Ascending aorta (tissue), 2 donors: Measurements from ENCODE around the gene TTC39A. TPM values are rescaled to one million over a fixed set of nuclear protein-coding genes. Genes with fewer than 3 reads are reported as not detected.

ENCODE experiments used
- DNase-seq, 2 donors: peaks; one replicate each; pipeline ENCODE4 v3.0.0-alpha.2; 2019; ENCODE audit warnings: low spot score in 2 of 2
- H3K27ac ChIP-seq, 2 donors: fragments of 200-600 bp; sonication (generic); one replicate each; pipeline ENCODE4 v1.5.1; 2016 to 2017; ENCODE audit warnings: mild to moderate bottlenecking in 1 of 2
- H3K27me3 ChIP-seq: fragments of 200-600 bp; sonication (generic); one replicate; pipeline ENCODE4 v1.5.1; 2017
- H3K36me3 ChIP-seq, 2 donors: fragments of 200-600 bp; sonication (generic); one replicate each; pipeline ENCODE4 v1.5.1; 2016
- H3K4me1 ChIP-seq, 2 donors: fragments of 200-600 bp; sonication (generic); one replicate each; pipeline ENCODE4 v1.5.1; 2016 to 2017; ENCODE audit warnings: mild to moderate bottlenecking in 1 of 2
- H3K4me3 ChIP-seq, 2 donors: fragments of 200-600 bp; sonication (generic); one replicate each; pipeline ENCODE4 v1.5.1; 2016 to 2017; ENCODE audit warnings: mild to moderate bottlenecking in 1 of 2
- H3K9me3 ChIP-seq, 2 donors: fragments of 200-600 bp; sonication (generic); one replicate each; pipeline ENCODE4 v1.5.1; 2016
- intact Hi-C: fragments of 100-400 bp; cut with DNase I; formaldehyde crosslinking; loops from one replicate; pipeline ENCODE4 v1.15.1; 2023
- total RNA-seq: library from RNA; depleted of rRNA; stranded (reverse); fragments of >200 nt; gene quantifications from one replicate; pipeline ENCODE4 v1.1.0, GENCODE V29; 2016
- TF ChIP-seq, protein P1 (sequence below), 3 experiments: fragments of 200-600 bp in 2 of 3; fragments of 450-650 bp in 1 of 3; sonication (generic) in 2 of 3; IDR thresholded peaks; one replicate each; pipeline ENCODE4 v1.5.1; 2016 to 2019; ENCODE audit warnings: antibody characterized with exemption in 3 of 3, mild to moderate bottlenecking in 1 of 3, moderate library complexity in 1 of 3

The TTC39A gene
- total RNA-seq, 1 donor from 2014 or later: not detected

DNA sequence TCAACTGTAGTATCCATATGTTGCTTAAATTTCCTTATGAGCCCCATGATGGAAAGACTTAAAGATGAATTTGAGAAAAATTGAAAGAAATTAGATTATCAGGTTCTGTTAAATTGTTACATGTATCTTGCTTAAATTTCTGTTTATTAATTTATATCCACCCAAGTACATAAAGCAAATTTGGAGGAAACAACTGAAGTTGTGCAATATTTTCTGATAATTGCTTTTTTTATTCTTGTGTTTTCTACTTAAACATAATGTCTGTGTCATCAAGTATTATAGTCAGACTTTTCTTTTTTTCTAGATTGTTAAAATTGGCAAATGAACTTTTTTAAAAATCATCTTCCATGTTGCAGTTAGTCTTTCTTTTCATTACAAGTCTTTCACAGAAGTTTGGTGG, 57.4 kb downstream of the TTC39A start:
- Histone ChIP-seq H3K4me1 (peaks cover 1 to 34% of the 10 kb centered on the region in 2 donors), H3K27ac (no peak overlapping the region), H3K9me3 (no peaks in the 10 kb centered on the region), H3K4me3 (no peak overlapping the region), H3K36me3 (peaks cover 0 to 7% of the 10 kb centered on the region in 2 donors), H3K27me3 (no peaks in the 10 kb centered on the region)
- intact Hi-C loops: no loop called here
- TF ChIP-seq, protein P1, sequence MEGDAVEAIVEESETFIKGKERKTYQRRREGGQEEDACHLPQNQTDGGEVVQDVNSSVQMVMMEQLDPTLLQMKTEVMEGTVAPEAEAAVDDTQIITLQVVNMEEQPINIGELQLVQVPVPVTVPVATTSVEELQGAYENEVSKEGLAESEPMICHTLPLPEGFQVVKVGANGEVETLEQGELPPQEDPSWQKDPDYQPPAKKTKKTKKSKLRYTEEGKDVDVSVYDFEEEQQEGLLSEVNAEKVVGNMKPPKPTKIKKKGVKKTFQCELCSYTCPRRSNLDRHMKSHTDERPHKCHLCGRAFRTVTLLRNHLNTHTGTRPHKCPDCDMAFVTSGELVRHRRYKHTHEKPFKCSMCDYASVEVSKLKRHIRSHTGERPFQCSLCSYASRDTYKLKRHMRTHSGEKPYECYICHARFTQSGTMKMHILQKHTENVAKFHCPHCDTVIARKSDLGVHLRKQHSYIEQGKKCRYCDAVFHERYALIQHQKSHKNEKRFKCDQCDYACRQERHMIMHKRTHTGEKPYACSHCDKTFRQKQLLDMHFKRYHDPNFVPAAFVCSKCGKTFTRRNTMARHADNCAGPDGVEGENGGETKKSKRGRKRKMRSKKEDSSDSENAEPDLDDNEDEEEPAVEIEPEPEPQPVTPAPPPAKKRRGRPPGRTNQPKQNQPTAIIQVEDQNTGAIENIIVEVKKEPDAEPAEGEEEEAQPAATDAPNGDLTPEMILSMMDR (IDR thresholded peaks at IDR 0.05): no peak
- no peak for DNase-seq

DNA sequence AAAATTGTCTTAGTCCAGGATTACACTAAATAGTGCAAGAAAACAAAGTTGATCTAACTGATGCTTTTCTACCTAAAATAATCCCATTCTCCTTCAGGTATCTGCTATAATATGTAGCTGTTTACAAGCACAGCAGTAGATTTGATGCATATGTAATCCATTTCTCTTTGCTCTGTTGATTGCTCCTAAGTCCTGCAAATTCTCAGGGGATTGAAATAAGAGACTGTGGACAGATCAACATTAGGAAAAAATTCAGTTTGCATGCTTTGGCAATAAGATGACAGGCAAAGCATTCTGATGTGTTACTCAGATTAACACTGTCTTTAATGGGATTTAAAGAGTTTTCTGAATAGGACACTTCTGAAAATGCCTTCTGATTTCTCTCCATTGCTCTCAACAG, 59.6 kb downstream of the TTC39A start:
- intact Hi-C loops: no loop called here
- H3K4me1 ChIP-seq: peaks cover 6 to 56% of the 10 kb centered on the region in 2 donors
- H3K36me3 ChIP-seq: peaks cover 0 to 7% of the 10 kb centered on the region in 2 donors
- H3K4me3 ChIP-seq: no peak overlapping the region
- no peaks in the 10 kb centered on the region for H3K27me3 ChIP-seq
- TF ChIP-seq, protein P1 (IDR thresholded peaks at IDR 0.05): no peak
- H3K27ac ChIP-seq: peak overlapping the region; percentile 70 to 81
- H3K9me3 ChIP-seq: no peaks in the 10 kb centered on the region
- DNase-seq: no peak

DNA sequence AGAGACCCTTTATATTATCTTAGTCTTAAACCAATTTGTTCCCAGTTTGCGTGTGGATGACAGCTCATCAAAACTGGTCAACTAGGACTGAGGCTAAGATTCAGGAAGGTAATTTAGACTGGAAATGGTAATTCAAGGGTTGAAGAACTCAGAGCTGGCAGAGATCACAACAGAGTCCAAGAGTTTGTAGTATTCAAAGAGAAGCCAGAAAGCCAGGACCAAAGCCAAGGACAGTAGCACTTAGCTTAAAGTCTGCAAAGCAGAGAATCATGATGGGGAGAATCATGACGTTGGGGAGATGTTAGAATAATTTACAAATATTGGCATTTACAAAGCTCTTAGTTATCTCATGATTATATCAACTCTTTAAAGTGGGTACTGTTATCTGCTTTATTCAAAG, 61.7 kb downstream of the TTC39A start:
- TF ChIP-seq, protein P1 (IDR thresholded peaks at IDR 0.05): no peak
- Histone ChIP-seq H3K27me3 (no peaks in the 10 kb centered on the region), H3K36me3 (no peaks in the 10 kb centered on the region), H3K4me3 (no peak overlapping the region), H3K4me1 (peaks cover 9 to 70% of the 10 kb centered on the region in 2 donors), H3K9me3 (no peaks in the 10 kb centered on the region), H3K27ac (peak overlapping the region; percentile 70 to 81)
- no peak for DNase-seq
- intact Hi-C loops: no loop called here

DNA sequence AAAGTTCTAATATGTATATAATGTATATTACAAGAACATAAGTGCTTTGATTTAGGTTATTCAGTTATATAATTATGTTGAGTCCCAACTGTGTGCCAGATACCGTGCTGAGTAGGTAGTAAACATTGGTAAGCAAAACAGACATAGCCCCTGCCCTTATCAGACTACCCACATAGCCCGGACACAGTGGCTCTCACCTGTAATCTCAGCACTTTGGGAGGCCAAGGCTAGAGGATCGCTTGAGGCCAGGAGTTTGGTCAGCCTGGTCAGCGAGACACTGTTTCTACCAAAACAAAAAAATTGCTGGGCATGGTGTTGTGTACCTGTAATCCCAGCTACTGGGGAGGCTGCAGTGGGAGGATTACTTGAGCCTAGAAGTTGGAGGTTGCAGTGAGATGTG, 63.6 kb downstream of the TTC39A start:
- H3K27ac ChIP-seq: peak overlapping the region; percentile 70 to 81
- no peak for DNase-seq
- H3K27me3 ChIP-seq: no peaks in the 10 kb centered on the region
- H3K9me3 ChIP-seq: no peaks in the 10 kb centered on the region
- peaks cover 9 to 84% of the 10 kb centered on the region in 2 donors for H3K4me1 ChIP-seq
- H3K36me3 ChIP-seq: no peaks in the 10 kb centered on the region
- TF ChIP-seq, protein P1 (IDR thresholded peaks at IDR 0.05): no peak
- no peak overlapping the region for H3K4me3 ChIP-seq
- intact Hi-C loops: no loop called here

DNA sequence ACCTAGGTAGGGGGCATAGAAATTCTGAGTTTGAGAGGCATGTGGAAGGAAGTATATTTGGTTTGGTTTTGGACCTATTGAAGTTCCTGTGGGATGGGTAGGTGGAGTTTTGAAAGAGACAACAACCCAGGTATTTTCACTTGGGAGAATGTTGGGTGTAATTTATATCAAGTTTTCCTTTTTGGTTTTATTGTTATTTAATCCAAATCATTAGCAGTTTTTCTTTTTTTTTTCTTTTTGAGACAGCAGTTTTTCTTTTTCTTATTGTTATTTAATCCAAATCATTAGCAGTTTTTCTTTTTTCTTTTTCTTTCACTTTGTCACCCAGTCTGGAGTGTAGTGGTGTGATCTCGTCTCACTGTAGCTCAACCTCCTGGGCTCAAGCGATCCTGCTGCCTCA, 64.2 kb downstream of the TTC39A start:
- Histone ChIP-seq H3K4me1 (peaks cover 13 to 83% of the 10 kb centered on the region in 2 donors), H3K9me3 (no peaks in the 10 kb centered on the region), H3K27me3 (no peaks in the 10 kb centered on the region), H3K27ac (peak overlapping the region; percentile 80 to 81), H3K36me3 (no peaks in the 10 kb centered on the region), H3K4me3 (no peak overlapping the region)
- DNase-seq: no peak
- TF ChIP-seq, protein P1 (IDR thresholded peaks at IDR 0.05): no peak
- intact Hi-C loops: no loop called here

DNA sequence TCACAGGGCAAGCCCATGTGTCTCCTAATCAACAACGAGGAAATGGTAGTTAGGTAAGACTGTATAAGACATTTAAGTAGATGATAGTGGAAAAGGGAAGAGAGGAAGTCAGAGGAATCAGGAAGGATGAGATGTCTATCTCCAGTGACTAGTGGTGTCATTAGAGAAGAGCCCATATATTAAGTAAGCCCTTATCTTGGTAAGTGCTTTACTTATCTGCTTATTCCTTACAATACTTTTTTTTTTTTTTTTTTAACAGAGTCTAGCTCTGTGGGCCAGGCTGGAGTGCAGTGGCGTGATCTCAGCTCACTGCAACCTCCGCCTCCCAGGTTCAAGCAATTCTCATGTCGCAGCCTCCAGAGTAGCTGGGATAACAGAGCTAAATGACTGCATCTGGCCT, 64.7 kb downstream of the TTC39A start:
- no peaks in the 10 kb centered on the region for H3K9me3 ChIP-seq
- no peaks in the 10 kb centered on the region for H3K27me3 ChIP-seq
- intact Hi-C loops: no loop called here
- peak overlapping the region; percentile 80 to 81 for H3K27ac ChIP-seq
- TF ChIP-seq, protein P1 (IDR thresholded peaks at IDR 0.05): no peak
- H3K4me1 ChIP-seq: peaks cover 13 to 83% of the 10 kb centered on the region in 2 donors
- no peak overlapping the region for H3K4me3 ChIP-seq
- H3K36me3 ChIP-seq: no peaks in the 10 kb centered on the region
- DNase-seq: no peak
